Nephron (organoid): ENCODE measurements around the gene SIRT3.
"Not testable (repeated sequence)": the region's sequence is repeated elsewhere in the genome, so short reads cannot be mapped to it uniquely, and the experiment has no call there.

Experiments
- H3K27ac Mint-ChIP-seq, 3 experiments: 2 replicates each; pipeline ENCODE4 v1.8.0; 2020; ENCODE audit warnings: mixed read lengths in 3 of 3, mild to moderate bottlenecking in 2 of 3, moderate library complexity in 1 of 3
- H3K27me3 Mint-ChIP-seq: 2 replicates; pipeline ENCODE4 v1.8.0; 2021; ENCODE audit warnings: low read depth, mild to moderate bottlenecking, moderate library complexity, mixed read lengths
- H3K36me3 Mint-ChIP-seq: 2 replicates; pipeline ENCODE4 v1.8.0; 2020; ENCODE audit warnings: low read depth, mixed read lengths
- H3K4me1 Mint-ChIP-seq: 2 replicates; pipeline ENCODE4 v1.8.0; 2020; ENCODE audit warnings: mixed read lengths
- H3K4me3 Mint-ChIP-seq, 3 experiments: 2 replicates each; pipeline ENCODE4 v1.8.0; 2020; ENCODE audit warnings: mild to moderate bottlenecking in 3 of 3, mixed read lengths in 3 of 3, moderate library complexity in 2 of 3
- H3K9me3 Mint-ChIP-seq: 2 replicates; pipeline ENCODE4 v1.8.0; 2020; ENCODE audit warnings: mixed read lengths
- TF ChIP-seq, protein P1 (sequence below), 3 experiments: fragments of 200-600 bp; sonication (generic); IDR thresholded peaks; one replicate each; pipeline ENCODE4 v1.5.0; 2021; ENCODE audit warnings: antibody characterized with exemption in 3 of 3; ENCODE audit not compliant: unreplicated experiment in 3 of 3

The SIRT3 gene

DNA sequence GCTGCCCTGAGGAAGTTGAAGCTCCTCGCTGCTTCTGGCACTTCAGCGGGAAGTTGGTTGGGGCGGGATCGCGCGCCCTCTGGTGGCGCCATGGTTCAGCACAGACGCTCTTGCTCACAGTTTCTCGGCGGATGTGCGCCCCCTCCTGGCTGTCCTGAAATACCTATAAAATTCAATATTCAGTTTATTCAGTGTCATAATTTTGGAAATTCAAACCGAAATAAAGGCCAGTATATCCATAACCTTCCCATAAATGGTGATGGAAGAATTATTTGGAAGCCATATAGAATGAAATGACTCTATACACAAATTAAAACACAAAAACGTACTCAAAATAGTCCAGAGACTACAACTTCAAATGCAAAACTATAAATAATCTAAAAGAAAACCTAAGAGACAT, 55.9 kb downstream of the SIRT3 start:
- H3K4me1 Mint-ChIP-seq, H3K4me3 Mint-ChIP-seq, H3K36me3 Mint-ChIP-seq, H3K27ac Mint-ChIP-seq, H3K9me3 Mint-ChIP-seq, H3K27me3 Mint-ChIP-seq: not testable (repeated sequence)
- TF ChIP-seq, protein P1, sequence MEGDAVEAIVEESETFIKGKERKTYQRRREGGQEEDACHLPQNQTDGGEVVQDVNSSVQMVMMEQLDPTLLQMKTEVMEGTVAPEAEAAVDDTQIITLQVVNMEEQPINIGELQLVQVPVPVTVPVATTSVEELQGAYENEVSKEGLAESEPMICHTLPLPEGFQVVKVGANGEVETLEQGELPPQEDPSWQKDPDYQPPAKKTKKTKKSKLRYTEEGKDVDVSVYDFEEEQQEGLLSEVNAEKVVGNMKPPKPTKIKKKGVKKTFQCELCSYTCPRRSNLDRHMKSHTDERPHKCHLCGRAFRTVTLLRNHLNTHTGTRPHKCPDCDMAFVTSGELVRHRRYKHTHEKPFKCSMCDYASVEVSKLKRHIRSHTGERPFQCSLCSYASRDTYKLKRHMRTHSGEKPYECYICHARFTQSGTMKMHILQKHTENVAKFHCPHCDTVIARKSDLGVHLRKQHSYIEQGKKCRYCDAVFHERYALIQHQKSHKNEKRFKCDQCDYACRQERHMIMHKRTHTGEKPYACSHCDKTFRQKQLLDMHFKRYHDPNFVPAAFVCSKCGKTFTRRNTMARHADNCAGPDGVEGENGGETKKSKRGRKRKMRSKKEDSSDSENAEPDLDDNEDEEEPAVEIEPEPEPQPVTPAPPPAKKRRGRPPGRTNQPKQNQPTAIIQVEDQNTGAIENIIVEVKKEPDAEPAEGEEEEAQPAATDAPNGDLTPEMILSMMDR (IDR thresholded peaks at IDR 0.05; ENCODE audit: unreplicated experiment in 3 of 3), result peak in 2 of 3 experiments; percentile 17 to 19
